ENCODE measurements around the gene DTNBP1.

DTNBP1 gene

GRCh38 chr6:15662326-15663129 lies at the start of gene DTNBP1:
TSS of gene DTNBP1 (minus strand) at chr6:15663028. CDS start at chr6:15662869, 159 bp downstream.
- DNase-seq: peak; percentile 67
- in situ Hi-C loops (cut with HindIII; ENCODE audit: low pct_ligation_motif_present, low pct_unique_long_range_greater_than_20kb, low sequenced_read_pairs): no loop called here

- DNase-seq: no peak
- in situ Hi-C loops (cut with HindIII; ENCODE audit: low pct_ligation_motif_present, low pct_unique_long_range_greater_than_20kb, low sequenced_read_pairs): no loop called here
Measured at GRCh38 chr6:15709651-15710269, 46.9 kb upstream of the DTNBP1 start.

GRCh38 chr6:15708231-15708630 lies 45.4 kb upstream of the DTNBP1 start:
- in situ Hi-C loops (cut with HindIII; ENCODE audit: low pct_ligation_motif_present, low pct_unique_long_range_greater_than_20kb, low sequenced_read_pairs): no loop called here
- no peak for DNase-seq

- DNase-seq: no peak
- in situ Hi-C loops (cut with HindIII; ENCODE audit: low pct_ligation_motif_present, low pct_unique_long_range_greater_than_20kb, low sequenced_read_pairs): no loop called here
Measured at GRCh38 chr6:15705981-15706380, 43.2 kb upstream of the DTNBP1 start.

GRCh38 chr6:15698471-15698870 lies 35.6 kb upstream of the DTNBP1 start:
- in situ Hi-C loops (cut with HindIII; ENCODE audit: low pct_ligation_motif_present, low pct_unique_long_range_greater_than_20kb, low sequenced_read_pairs): no loop called here
- DNase-seq: no peak

GRCh38 chr6:15697895-15698294 lies 35.1 kb upstream of the DTNBP1 start:
- in situ Hi-C loops (cut with HindIII; ENCODE audit: low pct_ligation_motif_present, low pct_unique_long_range_greater_than_20kb, low sequenced_read_pairs): no loop called here
- no peak for DNase-seq

- in situ Hi-C loops (cut with HindIII; ENCODE audit: low pct_ligation_motif_present, low pct_unique_long_range_greater_than_20kb, low sequenced_read_pairs): no loop called here
- DNase-seq: peak; percentile 86
Measured at GRCh38 chr6:15691250-15691869, 28.5 kb upstream of the DTNBP1 start.

- in situ Hi-C loops (cut with HindIII; ENCODE audit: low pct_ligation_motif_present, low pct_unique_long_range_greater_than_20kb, low sequenced_read_pairs): no loop called here
- no peak for DNase-seq
Measured at GRCh38 chr6:15690510-15690909, 27.7 kb upstream of the DTNBP1 start.

- no peak for DNase-seq
- in situ Hi-C loops (cut with HindIII; ENCODE audit: low pct_ligation_motif_present, low pct_unique_long_range_greater_than_20kb, low sequenced_read_pairs): no loop called here
Measured at GRCh38 chr6:15689586-15690482, 27.0 kb upstream of the DTNBP1 start.

- DNase-seq: no peak
- in situ Hi-C loops (cut with HindIII; ENCODE audit: low pct_ligation_motif_present, low pct_unique_long_range_greater_than_20kb, low sequenced_read_pairs): no loop called here
Measured at GRCh38 chr6:15685619-15686018, 22.8 kb upstream of the DTNBP1 start.

- DNase-seq: no peak
- in situ Hi-C loops (cut with HindIII; ENCODE audit: low pct_ligation_motif_present, low pct_unique_long_range_greater_than_20kb, low sequenced_read_pairs): no loop called here
Measured at GRCh38 chr6:15682965-15683822, 20.4 kb upstream of the DTNBP1 start.

GRCh38 chr6:15681946-15682345 lies 19.1 kb upstream of the DTNBP1 start:
- in situ Hi-C loops (cut with HindIII; ENCODE audit: low pct_ligation_motif_present, low pct_unique_long_range_greater_than_20kb, low sequenced_read_pairs): no loop called here
- DNase-seq: no peak

GRCh38 chr6:15678514-15678913 lies 15.7 kb upstream of the DTNBP1 start:
- in situ Hi-C loops (cut with HindIII; ENCODE audit: low pct_ligation_motif_present, low pct_unique_long_range_greater_than_20kb, low sequenced_read_pairs): no loop called here
- no peak for DNase-seq

- DNase-seq: no peak
- in situ Hi-C loops (cut with HindIII; ENCODE audit: low pct_ligation_motif_present, low pct_unique_long_range_greater_than_20kb, low sequenced_read_pairs): no loop called here
Measured at GRCh38 chr6:15677822-15678221, 15.0 kb upstream of the DTNBP1 start.

GRCh38 chr6:15675536-15676220 lies 12.8 kb upstream of the DTNBP1 start:
- in situ Hi-C loops (cut with HindIII; ENCODE audit: low pct_ligation_motif_present, low pct_unique_long_range_greater_than_20kb, low sequenced_read_pairs): no loop called here
- DNase-seq: no peak

- in situ Hi-C loops (cut with HindIII; ENCODE audit: low pct_ligation_motif_present, low pct_unique_long_range_greater_than_20kb, low sequenced_read_pairs): no loop called here
Measured at GRCh38 chr6:15674690-15675386, 12.0 kb upstream of the DTNBP1 start.

GRCh38 chr6:15673666-15674065 lies 10.8 kb upstream of the DTNBP1 start:
- in situ Hi-C loops (cut with HindIII; ENCODE audit: low pct_ligation_motif_present, low pct_unique_long_range_greater_than_20kb, low sequenced_read_pairs): no loop called here
- no peak for DNase-seq

More at GRCh38 chr6:15674690-15675386, 12.0 kb upstream of the DTNBP1 start:
- no peak for DNase-seq
